NCI-H345 (cell line): ENCODE measurements around the gene SYT6.

Experiments
- DNase-seq: peaks from one replicate; lab custom pipeline; 2025; lab: John Stamatoyannopoulos, UW

Gene SYT6

GRCh38 chr1:114154963-114155322 is 1.3 kb upstream of the SYT6 start:
- no peak for DNase-seq

DNA sequence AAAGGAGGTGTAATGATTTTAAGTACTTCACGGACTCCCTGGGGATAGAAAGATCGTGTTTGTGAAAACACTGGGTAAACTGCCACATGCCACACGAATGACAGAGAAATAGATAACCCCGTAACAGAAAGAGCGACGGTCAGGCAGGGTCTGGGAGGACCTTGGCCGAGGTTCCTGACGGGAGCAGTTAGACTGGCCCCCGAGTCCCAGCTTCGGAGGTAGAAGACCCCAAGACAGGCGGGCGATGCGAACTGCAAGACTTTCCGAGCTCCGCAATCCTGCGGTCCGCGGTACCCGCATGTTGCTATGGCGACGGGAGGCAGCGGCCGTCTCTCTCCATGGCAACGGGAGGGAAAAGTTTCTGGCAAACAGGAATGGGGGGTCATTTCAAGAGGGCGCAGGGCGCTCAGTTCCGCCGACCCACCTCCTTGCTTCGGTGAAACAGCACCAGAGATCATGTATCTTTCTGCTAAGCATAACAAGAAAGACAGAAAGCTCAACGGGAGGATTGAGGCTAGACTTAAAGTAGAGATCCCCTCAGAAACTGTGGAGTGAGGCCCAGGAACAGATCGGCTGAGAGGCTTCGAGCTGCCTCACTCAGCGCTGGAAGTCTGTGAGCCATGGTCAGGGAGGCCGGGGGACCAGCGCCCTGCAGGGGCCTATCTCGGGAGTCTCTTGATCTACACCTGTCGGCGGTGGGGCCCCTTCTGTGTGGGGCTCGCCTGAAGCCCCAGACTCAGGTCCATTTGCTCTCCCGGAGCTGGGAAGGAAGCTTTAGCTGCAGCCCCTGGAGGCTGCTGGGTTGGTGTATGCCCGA is 685 bp upstream of the SYT6 start:
- peak; percentile 18 for DNase-seq

- peak; percentile 9 for DNase-seq
Observed at GRCh38 chr1:114152508-114153260, 985 bp downstream of the SYT6 start.

DNA sequence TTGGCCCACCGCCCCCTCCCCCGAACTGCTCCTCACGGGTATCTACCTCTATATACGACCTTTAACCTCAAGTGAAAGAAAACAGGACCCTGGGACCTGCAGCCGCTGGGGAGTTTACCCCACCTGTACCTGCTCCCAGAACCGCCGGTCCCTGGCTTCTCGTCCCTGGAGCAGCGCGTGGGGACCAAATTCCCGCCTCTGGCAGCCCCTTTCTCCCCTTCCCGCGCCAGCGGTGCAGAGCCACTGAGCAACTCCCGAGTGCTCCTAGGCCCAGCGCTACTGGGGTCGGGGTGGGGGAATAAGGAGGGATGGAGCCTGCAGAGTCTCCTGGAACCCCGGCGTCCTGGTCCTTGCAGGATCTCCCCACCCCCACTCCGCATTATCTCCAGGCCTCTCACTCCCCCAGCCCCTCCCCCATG is 1.6 kb downstream of the SYT6 start:
- no peak for DNase-seq

DNA sequence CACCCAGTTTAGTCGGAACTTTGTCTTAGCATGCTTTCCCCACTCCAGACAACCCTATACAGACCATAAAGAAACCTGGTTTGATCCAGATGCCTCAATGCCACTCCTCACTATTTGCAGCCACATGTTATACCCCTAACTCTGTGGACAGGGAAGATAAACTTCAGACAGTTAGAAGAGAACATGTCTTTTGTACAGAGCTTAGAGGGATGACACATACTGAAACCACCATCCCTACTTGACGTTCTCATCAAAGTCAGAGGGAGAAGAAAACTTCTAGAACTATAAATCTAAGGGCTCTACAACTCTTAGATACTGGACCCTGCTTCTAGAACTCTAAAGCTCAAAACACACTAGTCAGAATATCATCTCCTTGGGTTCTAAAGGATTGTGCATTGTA is 3.7 kb downstream of the SYT6 start:
- DNase-seq, result no peak

GRCh38 chr1:114149211-114149610 is 4.5 kb downstream of the SYT6 start:
- DNase-seq, result no peak

DNA sequence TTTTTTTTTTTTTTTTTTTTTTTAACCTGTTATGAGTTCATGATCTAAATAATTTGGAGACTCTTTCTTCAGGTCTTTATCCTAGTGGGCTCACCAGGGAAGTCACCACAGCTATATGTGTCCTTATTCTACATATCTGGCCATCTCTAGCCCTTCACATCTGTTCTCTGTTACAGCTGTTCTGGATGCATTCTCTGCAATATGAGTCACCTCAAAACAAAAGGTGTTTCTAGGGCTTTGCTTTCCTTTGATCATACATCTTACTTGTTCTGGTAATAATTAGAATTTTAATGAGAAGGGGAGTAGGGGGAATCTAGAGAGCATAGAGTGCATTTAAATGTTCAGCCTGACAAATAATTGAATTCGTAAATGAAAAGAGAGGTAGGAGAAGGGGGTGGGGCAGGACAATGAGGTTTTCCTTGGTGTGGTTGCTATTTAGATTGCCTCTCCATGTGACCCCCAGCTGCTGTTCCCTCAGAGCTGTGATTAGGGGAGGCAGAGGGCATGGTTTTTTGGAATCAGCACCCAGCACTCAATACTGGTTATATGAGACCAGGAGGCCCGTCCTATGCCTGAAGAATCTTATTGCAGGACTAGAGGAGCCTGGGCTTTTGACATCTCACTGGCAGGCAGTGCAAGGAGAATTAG is 8.0 kb downstream of the SYT6 start:
- DNase-seq, result no peak

DNA sequence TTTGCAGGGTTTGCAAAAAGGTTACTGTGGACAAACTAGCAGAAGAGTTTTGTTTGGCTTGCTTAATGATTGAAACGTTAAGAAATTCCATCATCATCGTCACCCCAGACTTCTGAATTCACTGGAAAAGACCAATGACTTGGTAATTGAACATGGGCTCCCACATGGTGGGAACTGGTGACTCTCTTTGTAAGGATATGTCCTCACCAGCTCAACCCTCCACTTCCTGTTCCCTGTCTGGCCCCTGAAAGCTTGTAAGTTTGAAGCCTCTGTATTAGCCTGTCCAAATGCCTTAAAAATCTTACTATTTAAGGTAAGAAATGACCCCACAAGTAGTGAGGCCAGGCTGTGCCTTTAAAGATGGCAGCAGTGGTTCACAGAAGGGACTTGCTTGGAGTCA is 9.7 kb downstream of the SYT6 start:
- DNase-seq, result no peak

- no peak for DNase-seq
Observed at GRCh38 chr1:114139540-114139939, 14.1 kb downstream of the SYT6 start.

- DNase-seq, result no peak
Observed at GRCh38 chr1:114137497-114137896, 16.2 kb downstream of the SYT6 start.

DNA sequence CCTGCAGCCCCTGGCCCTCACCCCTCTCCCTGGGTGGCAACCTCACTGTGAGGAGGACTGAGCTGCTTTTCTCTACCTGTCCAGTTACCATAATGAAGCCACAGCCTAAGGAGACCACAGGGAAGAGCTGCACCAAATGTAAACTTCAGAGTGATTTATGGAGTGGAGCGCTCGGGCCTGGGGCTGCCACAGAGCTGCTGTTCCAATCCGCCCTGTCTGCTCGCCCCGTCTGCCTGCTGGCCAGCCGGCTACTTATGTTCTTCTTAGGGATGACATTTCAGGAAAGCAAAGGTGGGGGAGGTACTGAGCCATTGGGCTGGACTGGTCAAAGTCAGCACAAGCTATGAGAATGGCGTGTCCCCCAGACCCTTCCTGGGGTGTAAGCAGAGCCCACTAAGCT is 17.9 kb downstream of the SYT6 start:
- no peak for DNase-seq

DNA sequence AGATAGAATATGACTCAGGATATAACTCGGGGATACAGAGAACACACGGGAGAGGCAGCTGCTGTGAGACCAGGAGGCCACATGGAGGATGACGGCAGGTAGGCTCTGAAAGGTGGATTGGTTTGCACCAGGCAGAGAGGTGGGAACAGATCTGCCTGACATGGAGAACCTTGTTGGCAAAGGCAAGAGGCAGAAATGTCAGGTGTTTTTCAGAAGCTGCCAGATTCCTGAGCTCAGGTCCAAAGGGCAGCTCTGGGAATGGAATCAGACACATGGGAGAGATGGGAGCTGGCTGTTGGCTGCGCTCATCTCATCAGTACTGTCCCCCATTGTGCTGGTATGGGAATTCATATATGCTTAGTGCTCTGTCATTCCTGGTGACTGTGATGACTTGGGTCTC is 19.2 kb downstream of the SYT6 start:
- no peak for DNase-seq

DNA sequence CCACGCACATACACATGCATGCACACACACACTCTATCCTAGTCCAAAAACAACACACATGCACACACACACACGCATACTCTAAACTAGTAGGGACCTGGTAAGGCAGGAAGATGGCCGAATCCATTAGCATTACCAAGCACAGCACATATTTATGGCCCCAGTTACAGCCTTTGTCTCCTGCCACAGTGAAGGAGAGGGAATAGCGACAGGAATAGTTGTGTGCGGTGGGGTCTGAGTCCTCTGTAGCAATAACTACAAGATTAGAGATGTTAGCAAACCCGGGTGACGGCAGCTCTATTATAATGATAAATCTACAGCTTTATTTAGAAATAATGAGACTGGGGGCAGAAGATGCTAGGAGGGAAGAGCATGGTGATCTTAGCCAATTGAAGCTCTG is 20.5 kb downstream of the SYT6 start:
- no peak for DNase-seq

DNA sequence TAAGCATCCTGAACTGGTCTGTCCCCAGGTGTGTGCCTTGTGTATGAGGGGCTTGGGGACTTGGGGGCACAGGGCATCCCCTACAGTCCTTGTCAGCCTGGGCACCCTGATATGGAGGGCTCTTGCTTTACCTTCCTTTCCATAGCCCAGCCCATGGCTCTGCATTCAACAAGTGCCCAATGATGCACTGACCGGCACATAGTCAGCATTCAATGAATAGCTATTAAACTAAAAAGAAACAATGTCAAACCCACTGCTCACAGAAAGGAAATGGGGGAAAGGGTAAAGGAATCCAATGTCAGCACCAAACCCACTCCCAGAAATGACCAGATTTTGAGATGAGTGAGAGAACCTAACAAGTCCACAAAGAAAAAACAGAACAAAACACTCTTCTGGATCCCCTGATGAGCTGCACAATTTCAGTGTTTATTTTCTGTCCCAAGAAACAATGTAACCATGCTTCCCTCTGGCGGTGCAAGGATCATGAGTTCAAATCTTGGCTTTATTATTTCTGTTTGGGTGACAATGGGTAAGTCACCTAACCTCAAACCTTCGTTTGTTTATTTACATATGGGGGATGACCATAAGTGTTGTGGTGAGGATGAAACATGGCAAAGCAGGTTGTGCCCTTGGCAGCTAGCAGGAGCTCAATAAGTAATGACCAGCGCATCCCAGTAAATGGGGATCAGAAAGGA is 22.0 kb downstream of the SYT6 start:
- no peak for DNase-seq

GRCh38 chr1:114130846-114131525 is 22.7 kb downstream of the SYT6 start:
- no peak for DNase-seq

DNA sequence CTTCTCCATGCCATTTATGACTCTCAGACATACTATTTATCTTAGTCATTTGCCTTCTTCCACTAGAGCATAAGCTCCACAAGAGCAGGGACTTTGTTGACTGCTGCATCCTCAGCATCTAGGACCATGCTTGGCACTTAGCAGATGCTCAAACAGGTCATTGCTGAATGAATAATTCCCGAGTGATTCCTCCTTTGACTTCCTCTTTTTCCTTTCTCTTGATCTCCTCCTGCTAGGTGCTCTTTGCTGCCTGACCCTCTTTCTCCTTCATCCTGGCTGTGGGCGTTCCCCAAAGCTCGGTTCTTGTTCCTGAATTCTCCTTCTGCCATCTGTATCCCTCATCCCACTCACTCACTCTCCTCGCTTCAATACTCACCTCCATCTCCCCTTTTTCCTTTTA is 23.5 kb downstream of the SYT6 start:
- no peak for DNase-seq

DNA sequence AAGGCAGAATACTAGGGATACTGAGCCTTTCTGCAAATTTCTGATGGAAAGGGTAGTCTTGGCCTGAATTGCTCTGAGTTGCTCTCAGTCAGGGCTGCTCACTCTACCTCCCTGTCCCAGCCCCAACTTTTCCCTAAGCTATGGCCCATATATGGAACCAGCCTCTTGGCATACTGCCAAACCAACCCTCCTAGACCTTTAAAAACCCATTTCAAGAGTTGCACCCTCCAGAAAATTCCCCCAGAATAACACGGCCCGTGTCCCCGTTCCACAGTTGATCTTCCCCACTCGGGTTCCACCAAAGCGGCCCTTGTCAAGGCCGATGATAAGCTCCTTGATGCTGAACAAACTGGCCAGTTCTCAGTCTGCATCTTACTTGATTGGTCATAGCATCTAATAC is 25.4 kb downstream of the SYT6 start:
- no peak for DNase-seq

DNA sequence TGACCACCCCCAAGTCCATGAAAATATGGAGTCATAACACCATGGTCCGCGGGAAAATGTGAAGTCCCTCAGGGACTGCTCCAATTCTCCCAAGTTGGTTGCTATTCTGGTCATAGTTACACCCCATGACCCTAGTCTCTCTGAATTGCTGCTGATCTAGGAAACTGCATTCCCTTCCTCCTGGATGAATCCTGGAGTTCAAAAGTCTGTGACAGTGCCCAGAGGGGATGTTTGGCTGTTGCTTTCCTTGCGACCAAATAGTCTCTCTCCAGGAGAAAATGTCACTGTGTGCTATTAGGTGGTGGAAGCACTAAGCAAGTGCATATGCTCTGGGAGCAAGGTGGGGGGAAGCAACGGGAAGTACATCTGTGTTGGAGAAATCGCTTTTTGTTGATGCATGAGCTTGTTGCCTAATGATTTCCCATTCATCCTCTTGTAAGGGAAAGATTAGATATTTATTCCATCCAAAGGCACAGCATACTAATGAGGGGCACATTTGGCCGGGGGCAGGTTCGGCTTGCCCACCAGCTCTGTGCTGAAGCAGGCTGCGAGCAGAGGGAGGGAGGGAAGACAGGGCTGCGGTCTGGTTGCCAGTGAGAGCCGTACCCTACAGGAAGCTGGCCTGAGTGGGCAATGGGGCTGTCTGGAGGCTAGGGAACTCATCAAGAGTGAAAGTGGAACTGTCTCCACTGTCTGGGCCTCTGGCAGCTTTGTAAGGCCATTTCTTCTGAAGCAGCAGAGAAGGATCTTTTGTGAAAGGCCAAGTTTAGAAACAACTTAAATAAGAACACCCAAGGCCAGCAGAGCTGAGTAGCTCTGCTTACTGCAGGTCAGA is 27.2 kb downstream of the SYT6 start:
- DNase-seq, result no peak

DNA sequence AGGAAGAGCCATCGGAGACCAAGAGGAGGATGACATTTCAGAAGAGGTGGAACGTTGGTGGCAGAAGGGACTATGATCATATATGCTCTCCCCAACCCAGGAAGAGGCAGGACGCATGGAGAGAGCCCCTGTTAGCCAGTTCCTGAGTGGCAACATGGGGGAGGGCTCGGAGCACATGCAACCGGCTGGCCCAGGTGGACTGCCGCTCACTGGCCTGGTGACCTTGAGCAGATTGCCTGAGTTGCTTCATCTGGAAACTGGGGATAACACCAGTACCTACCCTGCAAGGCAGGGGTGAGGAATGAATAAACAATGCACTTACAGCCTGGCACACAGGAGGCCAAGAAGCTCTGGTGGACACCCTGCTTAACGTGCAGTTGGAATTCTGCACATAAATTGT is 29.0 kb downstream of the SYT6 start:
- no peak for DNase-seq

DNA sequence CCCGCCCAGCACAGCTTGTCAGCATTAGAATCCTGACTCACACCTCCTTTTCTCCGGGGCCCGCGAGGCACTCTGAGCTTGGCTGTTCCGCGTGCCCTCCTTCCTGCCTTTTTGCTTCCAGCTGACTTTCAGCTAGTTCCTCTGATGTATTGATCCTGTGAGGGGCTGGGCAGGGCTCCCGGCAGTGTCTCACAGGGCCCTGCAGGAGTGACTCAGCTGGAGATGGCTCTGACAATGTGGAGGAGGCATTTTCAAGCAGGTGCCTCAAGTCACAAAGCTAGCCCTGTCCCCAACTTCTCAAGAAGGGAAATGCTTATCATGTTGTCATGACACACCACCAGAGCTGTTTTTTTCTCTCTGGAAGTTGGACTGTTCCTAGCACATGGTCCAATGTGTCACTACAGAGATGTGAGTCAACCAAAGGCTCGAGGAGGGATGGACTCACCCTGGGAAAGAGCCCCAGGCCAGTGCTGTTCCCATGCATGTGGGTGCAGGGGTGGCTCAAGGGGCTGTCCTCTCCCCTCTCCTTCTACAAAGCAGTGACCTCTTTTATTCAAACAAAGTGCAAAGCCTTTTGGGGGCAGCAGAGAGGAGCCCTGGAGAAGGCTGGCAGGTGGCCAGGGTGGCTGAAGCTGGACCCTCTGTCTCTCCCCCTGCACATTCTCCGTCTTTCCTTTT is 30.6 kb downstream of the SYT6 start:
- no peak for DNase-seq
